Adrenal gland (tissue), 12 donors: Measurements from ENCODE around the gene KAT6B. TPM values are rescaled to one million over a fixed set of nuclear protein-coding genes. Genes with fewer than 3 reads are reported as not detected.

Source experiments
- DNase-seq, 7 donors: peaks; one replicate each; pipeline ENCODE4 v3.0.0-alpha.2; 2019 to 2020
- H3K27ac ChIP-seq, 5 donors: fragments of 200-600 bp; sonication (generic) in 4 of 5; 1 replicate in 3 of 5; 2 replicates in 2 of 5; pipeline versions ENCODE4 v1.5.1 to v1.8.0; 2016 to 2020; ENCODE audit warnings: mild to moderate bottlenecking in 1 of 5
- H3K27me3 ChIP-seq: fragments of 200-600 bp; 2 replicates; pipeline ENCODE4 v1.8.0; 2021
- H3K36me3 ChIP-seq, 2 donors: fragments of 200-600 bp; replicated peaks in 1 of 2; 1 replicate in 1 of 2; 2 replicates in 1 of 2; pipeline versions ENCODE4 v1.5.1 to v1.8.0; 2018 to 2022
- H3K4me1 ChIP-seq, 2 donors: fragments of 200-600 bp; replicated peaks in 1 of 2; 1 replicate in 1 of 2; 2 replicates in 1 of 2; pipeline versions ENCODE4 v1.5.1 to v1.8.0; 2018 to 2021
- H3K4me3 ChIP-seq, 4 donors: fragments of 200-600 bp; sonication (generic) in 3 of 4; one replicate each; pipeline ENCODE4 v1.5.1; 2016 to 2018
- H3K9me3 ChIP-seq, 3 donors: fragments of 200-600 bp; sonication (generic) in 1 of 3; replicated peaks in 1 of 3; 1 replicate in 2 of 3; 2 replicates in 1 of 3; pipeline versions ENCODE4 v1.5.1 to v1.8.0; 2016 to 2021
- POLR2A ChIP-seq, 2 donors: fragments of 450-650 bp; IDR thresholded peaks; one replicate each; pipeline ENCODE4 v1.6.1; 2017; ENCODE audit warnings: antibody characterized with exemption in 2 of 2, mild to moderate bottlenecking in 2 of 2, moderate library complexity in 1 of 2
- WGBS, 4 donors: extraction: QIAGEN DNeasy Blood & Tissue Kit in 2 of 4; methylation state at CpG; one replicate each; pipeline versions ENCODE4 v1.1.5 to v1.1.7; 2013 to 2017; 5-methylcytosine and 5-hydroxymethylcytosine counted together
- intact Hi-C, 2 donors: fragments of 100-400 bp; cut with DNase I; formaldehyde crosslinking; loops; one replicate each; pipeline versions ENCODE4 v1.14.1 to v1.15.0; 2022 to 2023
- polyA plus RNA-seq, 3 donors: library from polyadenylated mRNA; stranded (reverse); fragments of 200-250 nt in 2 of 3; fragments of 350-450 nt in 1 of 3; fragmentation: Illumina TruSeq in 1 of 3; extraction: RNeasy Lipid Tissue Mini Kit (QIAGEN cat#74804) in 1 of 3; gene quantifications; one replicate each; pipeline ENCODE4 v1.2.3, GENCODE V29; 2013 to 2014
- total RNA-seq, 9 donors: library from RNA; depleted of rRNA in 4 of 9; stranded (reverse); fragments of >200 nt in 4 of 9; fragments of 120-200 nt in 1 of 9; fragmentation: NEBNext Ultra II Directional in 1 of 9; extraction: Animal tissue kit (Norgen Biotek cat#: 25700) in 1 of 9; gene quantifications; one replicate each; pipeline versions ENCODE4 v1.1.0 to v1.2.4, GENCODE V29; 2013 to 2023
- TF ChIP-seq, protein P1 (sequence below), 6 experiments: fragments of 450-650 bp in 4 of 6; fragments of 200-600 bp in 2 of 6; sonication (generic) in 1 of 6; IDR thresholded peaks; 1 replicate in 5 of 6; 2 replicates in 1 of 6; pipeline versions ENCODE4 v1.5.1 to v1.8.0; 2016 to 2021; ENCODE audit warnings: antibody characterized with exemption in 6 of 6, mild to moderate bottlenecking in 2 of 6, moderate library complexity in 1 of 6
- donor health status: healthy with polysubstance abuse.
- donor health status: Bipolar disorder and iron deficiency.
- donor health status: DM: yes; HTN: yes; CAD: no.
- donor health status: DM: no; HTN: no; CAD: no.
- donor health status: DM: no; HTN: no; CAD: no.
- donor health status: DM: yes; HTN: yes; CAD: no.

The KAT6B gene
- total and polyA plus RNA-seq, 12 donors, result 6.0 to 50.2 (median 25.8) TPM

DNA sequence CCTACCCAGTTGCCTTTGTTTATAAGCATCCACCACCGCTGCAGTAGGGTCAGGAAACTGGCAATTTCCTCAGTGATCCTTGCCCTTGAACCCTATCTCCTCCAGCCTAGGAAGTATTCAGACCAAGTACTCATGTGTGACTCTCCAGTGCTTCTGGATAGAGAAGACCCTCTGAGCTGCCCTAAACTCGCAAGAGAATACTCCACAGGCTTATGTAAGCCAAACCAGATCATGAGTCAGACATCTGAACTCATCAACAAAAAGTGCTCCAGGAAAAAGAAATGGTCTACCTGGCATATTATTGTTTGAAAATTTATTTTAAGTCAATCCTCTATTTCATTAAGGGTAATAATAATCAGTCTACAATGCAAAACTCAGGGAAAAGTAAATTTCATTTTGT lies 101.3 kb downstream of the KAT6B start:
- Histone ChIP-seq H3K4me3 (no peak overlapping the region), H3K4me1 (peaks cover 29 to 65% of the 10 kb centered on the region in 2 donors), H3K27me3 (no peaks in the 10 kb centered on the region), H3K27ac (no peak overlapping the region), H3K36me3 (no peaks in the 10 kb centered on the region), H3K9me3 (no peaks in the 10 kb centered on the region)
- TF ChIP-seq, protein P1, sequence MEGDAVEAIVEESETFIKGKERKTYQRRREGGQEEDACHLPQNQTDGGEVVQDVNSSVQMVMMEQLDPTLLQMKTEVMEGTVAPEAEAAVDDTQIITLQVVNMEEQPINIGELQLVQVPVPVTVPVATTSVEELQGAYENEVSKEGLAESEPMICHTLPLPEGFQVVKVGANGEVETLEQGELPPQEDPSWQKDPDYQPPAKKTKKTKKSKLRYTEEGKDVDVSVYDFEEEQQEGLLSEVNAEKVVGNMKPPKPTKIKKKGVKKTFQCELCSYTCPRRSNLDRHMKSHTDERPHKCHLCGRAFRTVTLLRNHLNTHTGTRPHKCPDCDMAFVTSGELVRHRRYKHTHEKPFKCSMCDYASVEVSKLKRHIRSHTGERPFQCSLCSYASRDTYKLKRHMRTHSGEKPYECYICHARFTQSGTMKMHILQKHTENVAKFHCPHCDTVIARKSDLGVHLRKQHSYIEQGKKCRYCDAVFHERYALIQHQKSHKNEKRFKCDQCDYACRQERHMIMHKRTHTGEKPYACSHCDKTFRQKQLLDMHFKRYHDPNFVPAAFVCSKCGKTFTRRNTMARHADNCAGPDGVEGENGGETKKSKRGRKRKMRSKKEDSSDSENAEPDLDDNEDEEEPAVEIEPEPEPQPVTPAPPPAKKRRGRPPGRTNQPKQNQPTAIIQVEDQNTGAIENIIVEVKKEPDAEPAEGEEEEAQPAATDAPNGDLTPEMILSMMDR (IDR thresholded peaks at IDR 0.05), result no peak
- no peak for TF ChIP-seq POLR2A (IDR thresholded peaks at IDR 0.05)
- intact Hi-C loops, result no loop called here
- WGBS, 4 donors, result 73 to 91% (median 76%) methylated on average over 2 of the region's 2 CpGs
- DNase-seq, result no peak

DNA sequence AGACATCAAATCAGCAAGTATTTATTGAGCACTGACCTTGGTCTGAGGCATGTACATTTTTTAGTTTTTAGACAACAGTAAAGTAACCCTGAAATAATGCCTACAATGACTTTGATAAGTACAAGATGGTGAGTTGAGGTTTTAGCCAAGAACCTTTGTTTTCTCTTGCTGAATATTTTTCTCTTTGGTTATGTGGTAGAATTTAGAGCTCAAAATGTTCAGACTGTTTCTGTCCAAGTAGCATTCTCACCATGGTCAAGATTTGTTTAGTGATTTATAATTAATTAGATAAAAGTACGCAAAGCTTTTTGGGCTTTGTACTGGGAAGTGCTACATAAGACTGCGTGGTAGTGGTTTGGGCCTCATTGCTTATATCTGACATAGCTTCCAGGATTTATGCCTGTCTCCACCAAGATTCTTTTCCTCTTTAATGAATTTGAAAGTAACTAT lies 102.4 kb downstream of the KAT6B start:
- intact Hi-C loops, result no loop called here
- TF ChIP-seq, protein P1 (IDR thresholded peaks at IDR 0.05), result no peak
- no peak for TF ChIP-seq POLR2A (IDR thresholded peaks at IDR 0.05)
- Histone ChIP-seq H3K27ac (peak overlapping the region in 4 of 5 donors; percentile 15 to 58 (median 46)), H3K4me3 (peak overlapping the region in 1 of 4 donors; percentile 21), H3K36me3 (no peaks in the 10 kb centered on the region), H3K4me1 (peaks cover 22 to 62% of the 10 kb centered on the region in 2 donors), H3K9me3 (no peaks in the 10 kb centered on the region), H3K27me3 (no peaks in the 10 kb centered on the region)
- WGBS, 4 donors, result 20 to 37% (median 34%) methylated on average over 2 of the region's 2 CpGs
- no peak for DNase-seq

DNA sequence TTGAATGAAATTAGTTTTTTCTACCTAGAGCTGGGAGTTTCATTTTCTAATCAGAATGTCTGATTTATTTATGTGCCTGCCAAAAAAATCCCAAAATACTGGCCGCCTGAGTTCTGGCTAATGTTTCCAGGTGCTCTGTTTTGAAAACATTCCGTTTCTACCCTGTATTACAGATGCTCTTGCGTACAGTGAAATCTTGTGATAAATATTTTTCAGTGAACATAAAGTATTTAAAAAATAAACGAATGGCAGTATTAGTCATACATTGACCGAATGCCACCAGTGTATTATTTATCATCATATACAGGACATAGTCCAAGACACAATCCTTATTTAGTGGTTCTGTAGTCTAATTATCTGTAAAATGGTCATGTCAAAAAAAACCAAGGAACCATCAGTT lies 102.8 kb downstream of the KAT6B start:
- H3K27ac ChIP-seq, result peak overlapping the region in 3 of 5 donors; percentile 35 to 58 (median 56)
- peaks cover 18 to 57% of the 10 kb centered on the region in 2 donors for H3K4me1 ChIP-seq
- 33 to 43% (median 38%) methylated on average over 5 of the region's 5 CpGs for WGBS, 4 donors
- TF ChIP-seq, protein P1 (IDR thresholded peaks at IDR 0.05), result no peak
- no peak for TF ChIP-seq POLR2A (IDR thresholded peaks at IDR 0.05)
- peak overlapping the region in 1 of 4 donors; percentile 21 for H3K4me3 ChIP-seq
- DNase-seq, result no peak
- intact Hi-C loops, result no loop called here
- H3K27me3 ChIP-seq, result no peaks in the 10 kb centered on the region
- no peaks in the 10 kb centered on the region for H3K36me3 ChIP-seq
- H3K9me3 ChIP-seq, result no peaks in the 10 kb centered on the region

DNA sequence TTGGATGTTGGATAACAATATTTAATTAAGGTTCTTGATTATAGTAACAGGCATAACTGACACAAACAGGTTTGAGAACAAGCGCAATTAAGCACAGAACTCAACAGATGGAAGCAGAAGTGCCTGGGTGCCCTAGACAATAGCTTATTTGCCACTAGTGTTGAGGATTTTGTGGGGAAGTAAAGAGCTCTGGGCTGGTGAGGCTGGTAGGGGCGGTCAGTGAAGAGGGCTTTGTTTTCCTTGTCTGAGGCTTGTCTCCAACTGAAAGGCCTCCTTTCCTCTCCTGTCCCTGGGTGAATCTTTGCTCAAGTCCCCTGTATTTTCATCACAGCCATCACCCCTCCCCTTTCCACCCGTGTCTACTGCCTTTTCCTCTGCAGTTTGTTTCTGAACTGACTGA lies 104.6 kb downstream of the KAT6B start:
- Histone ChIP-seq H3K4me3 (no peak overlapping the region), H3K9me3 (no peaks in the 10 kb centered on the region), H3K27me3 (no peaks in the 10 kb centered on the region), H3K27ac (no peak overlapping the region), H3K4me1 (peaks cover 8 to 42% of the 10 kb centered on the region in 2 donors), H3K36me3 (no peaks in the 10 kb centered on the region)
- DNase-seq, result no peak
- intact Hi-C loops, result no loop called here
- TF ChIP-seq, protein P1 (IDR thresholded peaks at IDR 0.05), result no peak
- no peak for TF ChIP-seq POLR2A (IDR thresholded peaks at IDR 0.05)
- WGBS, 4 donors, result 83 to 90% (median 88%) methylated on average over 3 of the region's 3 CpGs
